ENCODE results near the gene TMEM121. TPM values are rescaled to one million over a fixed set of nuclear protein-coding genes. Genes with fewer than 3 reads are reported as not detected.

Gene TMEM121
- total RNA-seq, 4 donors from 2014 or later: 3.9 to 6.7 (median 5.2) TPM

- 57% methylated on average over 4 of the region's 63 CpGs; no CpG with 5 or more reads in 1 of the 2 donors for WGBS, 2 donors (ENCODE audit: low coverage in 1 of 2)
- Histone ChIP-seq H3K4me1 (peaks cover 0 to 48% (median 18%) of the 10 kb centered on the region in 3 donors), H3K4me3 (peak overlapping the region in 1 of 2 donors; percentile 64), H3K27me3 (peaks cover 6% of the 10 kb centered on the region), H3K27ac (no peak overlapping the region), H3K9me3 (no peaks in the 10 kb centered on the region), H3K36me3 (peaks cover 0 to 22% of the 10 kb centered on the region in 2 donors)
- TF ChIP-seq POLR2A (IDR thresholded peaks at IDR 0.05): no peak
- no peak for ATAC-seq
Measured at GRCh38 chr14:105529569-105530284, 3.3 kb downstream of the TMEM121 start.

GRCh38 chr14:105530285-105531087 is 4.1 kb downstream of the TMEM121 start:
- TF ChIP-seq POLR2AphosphoS5 (IDR thresholded peaks at IDR 0.05) (no peak), CTCF (IDR thresholded peaks at IDR 0.05) (no peak), EP300 (IDR thresholded peaks at IDR 0.05) (no peak), POLR2A (IDR thresholded peaks at IDR 0.05) (no peak)
- no peaks in the 10 kb centered on the region for H3K9me3 ChIP-seq
- 76 to 80% methylated on average over 6 to 11 of the region's 19 CpGs for WGBS, 2 donors (ENCODE audit: low coverage in 1 of 2)
- H3K27ac ChIP-seq: no peak overlapping the region
- H3K27me3 ChIP-seq: peaks cover 9% of the 10 kb centered on the region
- H3K4me1 ChIP-seq: peaks cover 0 to 48% (median 18%) of the 10 kb centered on the region in 3 donors
- no peak overlapping the region for H3K4me3 ChIP-seq
- peaks cover 0 to 22% of the 10 kb centered on the region in 2 donors for H3K36me3 ChIP-seq
- no peak for ATAC-seq

- TF ChIP-seq POLR2AphosphoS5 (IDR thresholded peaks at IDR 0.05) (no peak), CTCF (IDR thresholded peaks at IDR 0.05) (no peak), EP300 (IDR thresholded peaks at IDR 0.05) (no peak), POLR2A (IDR thresholded peaks at IDR 0.05) (no peak)
Measured at GRCh38 chr14:105531088-105531893, 4.9 kb downstream of the TMEM121 start.

GRCh38 chr14:105531894-105532623 is 5.7 kb downstream of the TMEM121 start:
- ATAC-seq: no peak
- Histone ChIP-seq H3K27ac (no peak overlapping the region), H3K36me3 (peaks cover 0 to 22% of the 10 kb centered on the region in 2 donors), H3K27me3 (peaks cover 25% of the 10 kb centered on the region), H3K9me3 (no peaks in the 10 kb centered on the region), H3K4me3 (no peak overlapping the region), H3K4me1 (peaks cover 0 to 35% (median 14%) of the 10 kb centered on the region in 3 donors)
- 67% methylated on average over 1 of the region's 19 CpGs; no CpG with 5 or more reads in 1 of the 2 donors for WGBS, 2 donors (ENCODE audit: low coverage in 1 of 2)
- TF ChIP-seq EP300 (IDR thresholded peaks at IDR 0.05): no peak
- no peak for TF ChIP-seq POLR2AphosphoS5 (IDR thresholded peaks at IDR 0.05)
- TF ChIP-seq POLR2A (IDR thresholded peaks at IDR 0.05): no peak
- TF ChIP-seq CTCF (IDR thresholded peaks at IDR 0.05): no peak

More at GRCh38 chr14:105531088-105531893, 4.9 kb downstream of the TMEM121 start:
- Histone ChIP-seq H3K27ac (no peak overlapping the region), H3K4me1 (peaks cover 0 to 40% (median 18%) of the 10 kb centered on the region in 3 donors), H3K27me3 (peaks cover 17% of the 10 kb centered on the region), H3K9me3 (no peaks in the 10 kb centered on the region), H3K4me3 (no peak overlapping the region), H3K36me3 (peaks cover 0 to 22% of the 10 kb centered on the region in 2 donors)
- no CpG with 5 or more reads among the region's 30 CpGs for WGBS, 2 donors (ENCODE audit: low coverage in 1 of 2)
- ATAC-seq: no peak
